Measurements from ENCODE around the gene GAB3. TPM values are rescaled to one million over a fixed set of nuclear protein-coding genes. Genes with fewer than 3 reads are reported as not detected.

Gene GAB3
- total and polyA plus RNA-seq, 2 experiments from 2014 or later, result 0.89 to 1.8 TPM

DNA sequence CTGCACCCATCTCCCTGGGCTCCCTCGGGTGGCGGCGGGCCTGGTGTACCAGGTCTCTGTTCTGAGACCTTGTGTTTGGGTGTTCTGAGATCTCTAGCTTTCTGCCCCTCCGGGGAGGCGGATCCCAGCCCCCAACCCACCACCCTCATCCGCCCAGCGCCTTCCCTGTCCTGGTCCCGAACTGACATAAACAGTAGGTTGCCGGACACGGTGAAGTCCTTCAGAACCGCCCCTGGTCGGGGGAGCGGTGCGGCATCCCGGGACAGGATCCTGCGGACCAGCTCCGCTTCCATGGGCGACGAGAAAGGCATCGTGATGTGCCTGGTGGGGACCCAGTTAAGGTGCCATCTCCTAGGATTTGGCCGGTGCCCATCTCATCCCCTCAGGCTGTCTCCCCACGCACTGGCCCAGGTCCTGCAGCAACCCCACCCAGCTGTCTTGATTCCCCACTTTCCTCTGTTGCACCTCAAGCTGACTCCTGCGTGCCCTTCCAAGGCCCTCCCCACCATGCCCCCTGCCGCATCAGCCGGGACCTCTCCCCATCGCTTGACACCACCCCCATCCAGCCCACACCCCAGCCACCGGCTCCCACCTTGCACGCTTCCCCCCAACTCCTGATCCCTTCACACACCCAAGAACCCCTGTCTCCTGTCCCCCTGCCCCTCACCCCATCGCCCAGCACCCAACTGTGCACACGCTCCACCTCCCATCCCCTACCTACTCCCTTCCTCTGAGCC, 98.4 kb downstream of the GAB3 start (continued):
- TF ChIP-seq, protein P1, sequence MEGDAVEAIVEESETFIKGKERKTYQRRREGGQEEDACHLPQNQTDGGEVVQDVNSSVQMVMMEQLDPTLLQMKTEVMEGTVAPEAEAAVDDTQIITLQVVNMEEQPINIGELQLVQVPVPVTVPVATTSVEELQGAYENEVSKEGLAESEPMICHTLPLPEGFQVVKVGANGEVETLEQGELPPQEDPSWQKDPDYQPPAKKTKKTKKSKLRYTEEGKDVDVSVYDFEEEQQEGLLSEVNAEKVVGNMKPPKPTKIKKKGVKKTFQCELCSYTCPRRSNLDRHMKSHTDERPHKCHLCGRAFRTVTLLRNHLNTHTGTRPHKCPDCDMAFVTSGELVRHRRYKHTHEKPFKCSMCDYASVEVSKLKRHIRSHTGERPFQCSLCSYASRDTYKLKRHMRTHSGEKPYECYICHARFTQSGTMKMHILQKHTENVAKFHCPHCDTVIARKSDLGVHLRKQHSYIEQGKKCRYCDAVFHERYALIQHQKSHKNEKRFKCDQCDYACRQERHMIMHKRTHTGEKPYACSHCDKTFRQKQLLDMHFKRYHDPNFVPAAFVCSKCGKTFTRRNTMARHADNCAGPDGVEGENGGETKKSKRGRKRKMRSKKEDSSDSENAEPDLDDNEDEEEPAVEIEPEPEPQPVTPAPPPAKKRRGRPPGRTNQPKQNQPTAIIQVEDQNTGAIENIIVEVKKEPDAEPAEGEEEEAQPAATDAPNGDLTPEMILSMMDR (conservative IDR thresholded peaks at IDR 0.05; ENCODE audit: low read depth in 2 of 2), result no peak
- TF ChIP-seq CREB1 (CRISPR knock-in tag; IDR thresholded peaks at IDR 0.05; ENCODE audit: low read depth) (no peak), POLR2AphosphoS5 (IDR thresholded peaks at IDR 0.05; ENCODE audit: low read depth) (no peak), EZH2phosphoT487 (IDR thresholded peaks at IDR 0.05; ENCODE audit: unreplicated experiment) (no peak), NANOG (IDR thresholded peaks at IDR 0.05; ENCODE audit: borderline replicate concordance) (no peak)
- TF ChIP-seq, protein P2, sequence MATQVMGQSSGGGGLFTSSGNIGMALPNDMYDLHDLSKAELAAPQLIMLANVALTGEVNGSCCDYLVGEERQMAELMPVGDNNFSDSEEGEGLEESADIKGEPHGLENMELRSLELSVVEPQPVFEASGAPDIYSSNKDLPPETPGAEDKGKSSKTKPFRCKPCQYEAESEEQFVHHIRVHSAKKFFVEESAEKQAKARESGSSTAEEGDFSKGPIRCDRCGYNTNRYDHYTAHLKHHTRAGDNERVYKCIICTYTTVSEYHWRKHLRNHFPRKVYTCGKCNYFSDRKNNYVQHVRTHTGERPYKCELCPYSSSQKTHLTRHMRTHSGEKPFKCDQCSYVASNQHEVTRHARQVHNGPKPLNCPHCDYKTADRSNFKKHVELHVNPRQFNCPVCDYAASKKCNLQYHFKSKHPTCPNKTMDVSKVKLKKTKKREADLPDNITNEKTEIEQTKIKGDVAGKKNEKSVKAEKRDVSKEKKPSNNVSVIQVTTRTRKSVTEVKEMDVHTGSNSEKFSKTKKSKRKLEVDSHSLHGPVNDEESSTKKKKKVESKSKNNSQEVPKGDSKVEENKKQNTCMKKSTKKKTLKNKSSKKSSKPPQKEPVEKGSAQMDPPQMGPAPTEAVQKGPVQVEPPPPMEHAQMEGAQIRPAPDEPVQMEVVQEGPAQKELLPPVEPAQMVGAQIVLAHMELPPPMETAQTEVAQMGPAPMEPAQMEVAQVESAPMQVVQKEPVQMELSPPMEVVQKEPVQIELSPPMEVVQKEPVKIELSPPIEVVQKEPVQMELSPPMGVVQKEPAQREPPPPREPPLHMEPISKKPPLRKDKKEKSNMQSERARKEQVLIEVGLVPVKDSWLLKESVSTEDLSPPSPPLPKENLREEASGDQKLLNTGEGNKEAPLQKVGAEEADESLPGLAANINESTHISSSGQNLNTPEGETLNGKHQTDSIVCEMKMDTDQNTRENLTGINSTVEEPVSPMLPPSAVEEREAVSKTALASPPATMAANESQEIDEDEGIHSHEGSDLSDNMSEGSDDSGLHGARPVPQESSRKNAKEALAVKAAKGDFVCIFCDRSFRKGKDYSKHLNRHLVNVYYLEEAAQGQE (IDR thresholded peaks at IDR 0.05; ENCODE audit: unreplicated experiment), result no peak

DNA sequence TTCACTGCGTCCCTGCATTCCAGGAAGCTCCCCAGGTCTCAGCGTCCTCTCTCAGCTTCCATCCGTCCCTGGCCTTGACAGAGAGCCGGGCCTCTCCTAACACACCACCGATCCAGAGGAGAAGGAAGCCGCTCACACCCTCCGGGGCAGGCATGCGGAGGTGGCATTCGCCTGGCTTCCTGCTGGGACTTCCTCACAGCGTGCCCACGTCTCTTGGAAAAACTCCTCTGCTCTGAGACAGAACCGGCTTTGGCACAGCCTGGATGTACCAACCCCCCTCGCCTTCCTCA, 100.7 kb downstream of the GAB3 start:
- no peak overlapping the region for H3K4me2 ChIP-seq
- TF ChIP-seq ZNF114 (CRISPR knock-in tag; IDR thresholded peaks at IDR 0.05) (no peak), STAT1 (IDR thresholded peaks at IDR 0.05; ENCODE audit: unreplicated experiment) (no peak), EZH2 (IDR thresholded peaks at IDR 0.05; ENCODE audit: low read depth, unreplicated experiment) (no peak), JUNB (IDR thresholded peaks at IDR 0.05; ENCODE audit: unreplicated experiment) (no peak), ZNF462 (CRISPR knock-in tag; IDR thresholded peaks at IDR 0.05) (no peak)

More for the DNA sequence above, 100.7 kb downstream of the GAB3 start:
- DNase-seq (ENCODE audit: low spot score) (no peak), ATAC-seq (no peak)
- Histone ChIP-seq H3F3A (replicated peaks; ENCODE audit: low read depth) (no peaks in the 10 kb centered on the region), H3K36me3 (ENCODE audit: insufficient read depth) (no peaks in the 10 kb centered on the region), H3K4me3 (no peak overlapping the region), H3K79me2 (replicated peaks; ENCODE audit: insufficient read depth) (no peaks in the 10 kb centered on the region), H3K27ac (ENCODE audit: low read depth) (no peak overlapping the region), H2AFZ (no peak overlapping the region), H3K27me3 (ENCODE audit: insufficient read depth) (no peaks in the 10 kb centered on the region), H4K20me1 (replicated peaks; ENCODE audit: insufficient read depth) (no peaks in the 10 kb centered on the region), H3K9me2 (ENCODE audit: insufficient read depth) (no peaks in the 10 kb centered on the region), H3K4me1 (ENCODE audit: insufficient read depth) (no peaks in the 10 kb centered on the region)
- no peaks in the 10 kb centered on the region for H3K36me3 Mint-ChIP-seq (ENCODE audit: low read depth)
- no peaks in the 10 kb centered on the region for H3K9me3 Mint-ChIP-seq
- H3K4me3 Mint-ChIP-seq, result no peak overlapping the region
- no peak overlapping the region for H3K27ac Mint-ChIP-seq
- H3K27me3 Mint-ChIP-seq (ENCODE audit: insufficient read depth, low read depth, poor library complexity), result peaks cover 6% of the 10 kb centered on the region
- H3K4me1 Mint-ChIP-seq, result no peaks in the 10 kb centered on the region
